Activated B cell treated with CpG ODN at 0.5 μM for 24 hours (primary cell): ENCODE data around the gene PBX2. TPM values are rescaled to one million over a fixed set of nuclear protein-coding genes. Genes with fewer than 3 reads are reported as not detected.

Source experiments
- ATAC-seq: fragments of 200-7000 bp; cut with Tn5 transposase; one replicate; pipeline ENCODE4 v1.10.0; 2021; ENCODE audit warnings: low read depth, mild to moderate bottlenecking, moderate library complexity
- CTCF ChIA-PET: fragments of 350-600 bp; sonication (Branson Sonifier 250); formaldehyde crosslinking; loops from one replicate; lab custom pipeline; 2021; ENCODE audit warnings: antibody characterized with exemption; lab: Charles Lee
- POLR2A ChIA-PET: fragments of 350-600 bp; sonication (Branson Sonifier 250); formaldehyde crosslinking; loops from one replicate; lab custom pipeline; 2021; ENCODE audit warnings: antibody characterized with exemption; lab: Charles Lee
- DNase-seq: peaks from one replicate; pipeline ENCODE4 v3.0.0; 2022
- H3K27ac Mint-ChIP-seq: one replicate; pipeline ENCODE4 v1.8.0; 2020; ENCODE audit warnings: mixed read lengths
- H3K27me3 Mint-ChIP-seq: one replicate; pipeline ENCODE4 v1.8.0; 2021; ENCODE audit warnings: mixed read lengths
- H3K36me3 Mint-ChIP-seq: one replicate; pipeline ENCODE4 v1.8.0; 2021; ENCODE audit warnings: low read depth, mixed read lengths
- H3K4me1 Mint-ChIP-seq: one replicate; pipeline ENCODE4 v1.8.0; 2021; ENCODE audit warnings: mixed read lengths
- H3K4me3 Mint-ChIP-seq: one replicate; pipeline ENCODE4 v1.8.0; 2020; ENCODE audit warnings: mild to moderate bottlenecking, mixed read lengths
- H3K9me3 Mint-ChIP-seq: one replicate; pipeline ENCODE4 v1.8.0; 2020; ENCODE audit warnings: mixed read lengths
- intact Hi-C: fragments of 100-400 bp; cut with micrococcal nuclease; formaldehyde crosslinking; loops from one replicate; pipeline ENCODE4 v1.15.1; 2024
- total RNA-seq: library from RNA; stranded (reverse); gene quantifications from 2 replicates; pipeline ENCODE4 v1.2.3, GENCODE V29; 2022
- TF ChIP-seq, protein P1 (sequence below): fragments of 200-600 bp; IDR thresholded peaks from one replicate; pipeline ENCODE4 v1.8.0; 2022; ENCODE audit warnings: antibody characterized with exemption, mild to moderate bottlenecking

Gene PBX2
- total RNA-seq, 1 donor from 2014 or later, result 153 TPM

DNA sequence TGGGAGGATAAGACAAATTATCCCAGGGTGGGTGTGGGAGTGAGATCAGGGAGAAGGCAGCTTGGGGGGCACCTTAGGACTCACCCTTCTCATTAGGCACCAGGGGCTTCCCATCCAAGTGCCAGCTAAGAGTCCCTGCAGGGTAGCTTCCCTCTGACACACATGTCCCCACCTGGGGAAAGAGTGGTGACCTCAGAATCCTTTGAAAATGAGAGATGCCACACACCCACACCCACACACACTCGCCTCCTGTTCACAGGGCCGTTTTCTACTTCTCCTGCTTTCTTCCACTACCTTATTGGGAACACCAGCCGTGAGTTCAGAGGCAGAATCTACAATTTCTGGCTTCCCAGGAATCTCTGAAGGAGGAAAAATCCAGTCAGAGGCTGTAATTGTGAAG, 7.0 kb downstream of the PBX2 start:
- Mint-ChIP-seq H3K4me1 (peaks cover 46% of the 10 kb centered on the region), H3K27ac (no peak overlapping the region), H3K4me3 (no peak overlapping the region), H3K36me3 (peaks cover 82% of the 10 kb centered on the region), H3K9me3 (no peaks in the 10 kb centered on the region), H3K27me3 (no peaks in the 10 kb centered on the region)
- intact Hi-C loops, result no loop called here
- ChIA-PET CTCF (no interaction called here), POLR2A (interaction anchor here (1.1 to 2.2 kb wide), 3 partner anchors 7 to 12 kb away, joined by 5 to 19 read pairs (median 9); partner anchors contain the start of genes GPSM3 and PBX2)
- ATAC-seq, result no peak
- TF ChIP-seq, protein P1, sequence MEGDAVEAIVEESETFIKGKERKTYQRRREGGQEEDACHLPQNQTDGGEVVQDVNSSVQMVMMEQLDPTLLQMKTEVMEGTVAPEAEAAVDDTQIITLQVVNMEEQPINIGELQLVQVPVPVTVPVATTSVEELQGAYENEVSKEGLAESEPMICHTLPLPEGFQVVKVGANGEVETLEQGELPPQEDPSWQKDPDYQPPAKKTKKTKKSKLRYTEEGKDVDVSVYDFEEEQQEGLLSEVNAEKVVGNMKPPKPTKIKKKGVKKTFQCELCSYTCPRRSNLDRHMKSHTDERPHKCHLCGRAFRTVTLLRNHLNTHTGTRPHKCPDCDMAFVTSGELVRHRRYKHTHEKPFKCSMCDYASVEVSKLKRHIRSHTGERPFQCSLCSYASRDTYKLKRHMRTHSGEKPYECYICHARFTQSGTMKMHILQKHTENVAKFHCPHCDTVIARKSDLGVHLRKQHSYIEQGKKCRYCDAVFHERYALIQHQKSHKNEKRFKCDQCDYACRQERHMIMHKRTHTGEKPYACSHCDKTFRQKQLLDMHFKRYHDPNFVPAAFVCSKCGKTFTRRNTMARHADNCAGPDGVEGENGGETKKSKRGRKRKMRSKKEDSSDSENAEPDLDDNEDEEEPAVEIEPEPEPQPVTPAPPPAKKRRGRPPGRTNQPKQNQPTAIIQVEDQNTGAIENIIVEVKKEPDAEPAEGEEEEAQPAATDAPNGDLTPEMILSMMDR, result no peak
- DNase-seq, result no peak

DNA sequence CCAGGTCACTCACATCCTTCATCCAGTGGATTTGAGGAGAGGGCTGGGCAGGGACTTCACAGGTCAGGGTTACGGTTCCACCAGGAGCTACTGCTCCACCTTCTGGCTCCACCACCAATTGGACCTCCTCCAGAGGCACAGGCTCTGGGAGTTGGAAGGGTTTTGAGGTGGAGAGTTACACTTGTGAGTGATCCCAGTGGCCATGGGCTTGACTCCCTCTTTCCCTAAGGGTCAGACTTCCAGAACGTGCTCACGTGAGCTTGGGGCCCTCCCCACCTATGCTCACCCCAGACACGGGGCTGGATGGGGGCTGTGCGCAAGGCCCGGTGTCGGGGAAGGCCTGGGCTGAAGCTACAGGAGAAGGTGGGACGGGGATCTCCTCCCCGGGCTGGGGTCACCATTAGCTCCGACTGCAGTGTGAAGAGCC, 7.4 kb downstream of the PBX2 start:
- no peak for ATAC-seq
- Mint-ChIP-seq H3K27ac (no peak overlapping the region), H3K27me3 (no peaks in the 10 kb centered on the region), H3K4me3 (no peak overlapping the region), H3K9me3 (no peaks in the 10 kb centered on the region), H3K36me3 (peaks cover 79% of the 10 kb centered on the region), H3K4me1 (peaks cover 45% of the 10 kb centered on the region)
- DNase-seq, result no peak
- ChIA-PET CTCF (interaction anchor here (1.0 kb wide), 1 partner anchor 13 kb away, joined by 4 read pairs; no protein-coding TSS in a partner anchor), POLR2A (interaction anchor here (0.6 to 2.2 kb wide), 5 partner anchors 8 to 42 kb away, joined by 3 to 19 read pairs (median 8); partner anchors contain the start of genes GPSM3 and PBX2)
- TF ChIP-seq, protein P1, result no peak
- intact Hi-C loops, result no loop called here

DNA sequence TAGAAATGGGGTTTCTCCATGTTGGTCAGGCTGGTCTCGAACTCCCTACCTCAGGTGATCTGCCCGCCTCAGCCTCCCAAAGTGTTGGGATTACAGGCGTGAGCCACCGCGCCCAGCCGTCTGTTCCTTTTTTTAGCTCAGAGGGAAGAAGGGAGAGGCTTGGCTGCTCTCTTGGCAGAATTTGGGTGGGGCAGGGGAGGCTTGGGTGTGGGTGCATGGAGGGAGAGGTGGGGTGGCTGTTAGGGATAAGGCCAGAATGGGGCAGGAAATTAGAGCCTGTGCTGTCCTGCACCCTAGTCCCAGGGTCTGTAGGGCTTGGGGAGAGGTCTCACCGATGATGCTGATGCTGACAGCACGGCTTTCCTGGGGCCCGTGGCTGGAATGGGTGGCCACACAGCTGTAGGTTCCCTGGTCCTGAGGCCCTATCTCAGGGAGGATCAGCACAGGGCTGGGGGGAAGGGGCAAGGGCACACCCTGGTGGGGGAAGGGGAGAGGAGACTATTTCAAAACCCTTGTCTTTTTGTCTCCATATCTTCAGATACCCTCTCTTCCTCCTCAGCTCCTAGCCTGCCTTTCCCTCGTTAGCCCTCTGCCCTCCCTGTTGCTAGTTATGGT, 8.0 kb downstream of the PBX2 start:
- TF ChIP-seq, protein P1, result no peak
- ChIA-PET CTCF (interaction anchor here (1.0 kb wide), 1 partner anchor 14 kb away, joined by 4 read pairs; no protein-coding TSS in a partner anchor), POLR2A (interaction anchor here (0.6 to 2.2 kb wide), 5 partner anchors 8 to 41 kb away, joined by 3 to 19 read pairs (median 8); partner anchors contain the start of genes GPSM3 and PBX2)
- H3K36me3 Mint-ChIP-seq, result peaks cover 73% of the 10 kb centered on the region
- intact Hi-C loops, result no loop called here
- no peak overlapping the region for H3K4me3 Mint-ChIP-seq
- ATAC-seq (no peak), DNase-seq (no peak)
- H3K27ac Mint-ChIP-seq, result no peak overlapping the region
- no peaks in the 10 kb centered on the region for H3K9me3 Mint-ChIP-seq
- H3K4me1 Mint-ChIP-seq, result peaks cover 45% of the 10 kb centered on the region
- H3K27me3 Mint-ChIP-seq, result no peaks in the 10 kb centered on the region

DNA sequence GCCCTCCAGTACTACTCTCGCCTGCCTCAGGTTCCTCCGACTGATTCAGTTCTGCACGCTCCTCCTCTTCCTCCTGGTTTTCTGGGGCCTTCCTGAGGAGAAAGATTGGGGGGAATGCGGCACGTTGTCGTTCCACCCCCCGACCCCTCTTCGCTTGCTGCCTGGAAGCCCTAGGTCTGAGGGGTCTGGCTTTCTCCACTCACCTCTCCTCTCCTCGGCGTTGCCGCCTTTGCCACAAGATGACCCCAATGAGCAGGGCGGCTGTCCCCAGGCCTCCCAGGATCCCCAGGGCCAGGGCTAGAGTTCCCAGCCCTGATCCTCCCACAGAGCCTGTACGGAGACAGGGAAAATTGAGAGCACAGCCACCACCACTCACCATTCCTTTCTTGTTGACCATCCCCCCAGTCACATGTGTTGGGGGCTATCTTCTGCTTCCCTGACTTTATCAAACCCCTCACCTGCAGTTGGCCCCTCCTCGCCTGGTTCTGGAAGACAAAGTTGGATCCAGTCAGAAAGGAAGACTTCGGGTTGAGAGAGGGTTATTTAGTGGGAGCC, 8.8 kb downstream of the PBX2 start:
- TF ChIP-seq, protein P1, result no peak
- intact Hi-C loops, result no loop called here
- CTCF ChIA-PET, result interaction anchor here (1.3 kb wide), 1 partner anchor 33 kb away, joined by 3 read pairs; no protein-coding TSS in a partner anchor

More for the DNA sequence above, 8.8 kb downstream of the PBX2 start:
- Mint-ChIP-seq H3K4me3 (no peak overlapping the region), H3K4me1 (peaks cover 45% of the 10 kb centered on the region), H3K36me3 (peaks cover 65% of the 10 kb centered on the region), H3K9me3 (no peaks in the 10 kb centered on the region), H3K27ac (no peak overlapping the region), H3K27me3 (no peaks in the 10 kb centered on the region)
- POLR2A ChIA-PET, result interaction anchor here (0.8 to 2.2 kb wide), 2 partner anchors 9 to 14 kb away, joined by 4 to 19 read pairs; partner anchors contain the start of gene PBX2
- ATAC-seq (no peak), DNase-seq (no peak)
